WTC11 (cell line): ENCODE data around the gene ARHGEF17. TPM values are rescaled to one million over a fixed set of nuclear protein-coding genes. Genes with fewer than 3 reads are reported as not detected.

Experiments used
- ATAC-seq: fragments of 200-7000 bp; cut with Tn5 transposase; 2 replicates; pipeline ENCODE4 v1.10.0; 2021; ENCODE audit warnings: mild to moderate bottlenecking, moderate library complexity
- CTCF ChIA-PET: fragments of 300-600 bp; sonication (Branson Sonifier 250); formaldehyde crosslinking; loops from one replicate; lab custom pipeline; 2021; ENCODE audit warnings: antibody characterized with exemption; lab: Charles Lee
- POLR2A ChIA-PET: fragments of 350-600 bp; sonication (Branson Sonifier 250); formaldehyde crosslinking; loops from one replicate; lab custom pipeline; 2021; ENCODE audit warnings: antibody characterized with exemption; lab: Charles Lee
- DNase-seq: peaks from one replicate; pipeline ENCODE4 v3.0.0; 2021; ENCODE audit warnings: low spot score
- H3K27ac Mint-ChIP-seq: 2 replicates; pipeline ENCODE4 v1.8.0; 2021; ENCODE audit warnings: mixed read lengths
- H3K27me3 Mint-ChIP-seq: 2 replicates; pipeline ENCODE4 v1.8.0; 2021; ENCODE audit warnings: low read depth, mild to moderate bottlenecking, moderate library complexity, mixed read lengths
- H3K36me3 Mint-ChIP-seq: 2 replicates; pipeline ENCODE4 v1.8.0; 2021; ENCODE audit warnings: mixed read lengths
- H3K4me1 Mint-ChIP-seq: 2 replicates; pipeline ENCODE4 v1.8.0; 2022; ENCODE audit warnings: mixed read lengths
- H3K4me3 Mint-ChIP-seq: 2 replicates; pipeline ENCODE4 v1.8.0; 2021; ENCODE audit warnings: mild to moderate bottlenecking, moderate library complexity, mixed read lengths
- H3K9me3 Mint-ChIP-seq: 2 replicates; pipeline ENCODE4 v1.8.0; 2021; ENCODE audit warnings: mixed read lengths
- AR ChIP-seq: fragments of 250-450 bp; sonication (Bioruptor Pico); IDR thresholded peaks from 2 replicates; pipeline ENCODE4 v1.9.0; 2021; ENCODE audit warnings: mild to moderate bottlenecking
- ATF6 ChIP-seq: sonication (generic); formaldehyde crosslinking; IDR thresholded peaks from 2 replicates; pipeline ENCODE4 v1.8.1; 2023; ENCODE audit warnings: mild to moderate bottlenecking, missing genetic modification reagents
- CBFB ChIP-seq: sonication (generic); formaldehyde crosslinking; IDR thresholded peaks from 2 replicates; pipeline ENCODE4 v1.8.1; 2022; ENCODE audit warnings: mild to moderate bottlenecking, low read depth, missing genetic modification reagents
- CTCF ChIP-seq: fragments of 200-600 bp; IDR thresholded peaks from 2 replicates; pipeline ENCODE4 v1.8.0; 2022; ENCODE audit warnings: antibody characterized with exemption
- ERG ChIP-seq: fragments of 250-450 bp; sonication (Bioruptor Pico); IDR thresholded peaks from 2 replicates; pipeline ENCODE4 v1.8.0; 2021; ENCODE audit warnings: mild to moderate bottlenecking
- HMGA2 ChIP-seq: fragments of 250-450 bp; sonication (Bioruptor Pico); IDR thresholded peaks from 2 replicates; pipeline ENCODE4 v1.4.0; 2021; ENCODE audit warnings: mild to moderate bottlenecking, moderate library complexity
- IRF2 ChIP-seq: sonication (generic); formaldehyde crosslinking; IDR thresholded peaks from 2 replicates; pipeline ENCODE4 v1.8.0; 2022; ENCODE audit warnings: low read depth, missing genetic modification reagents, borderline replicate concordance
- KAT7 ChIP-seq: sonication (generic); formaldehyde crosslinking; IDR thresholded peaks from 2 replicates; pipeline ENCODE4 v1.8.1; 2023; ENCODE audit warnings: missing genetic modification reagents, mild to moderate bottlenecking, borderline replicate concordance
- NFYB ChIP-seq: sonication (generic); formaldehyde crosslinking; conservative IDR thresholded peaks from 2 replicates; pipeline ENCODE4 v1.8.0; 2022; ENCODE audit warnings: low read depth, missing genetic modification reagents
- PRDM15 ChIP-seq: sonication (generic); formaldehyde crosslinking; IDR thresholded peaks from 2 replicates; pipeline ENCODE4 v1.8.0; 2022; ENCODE audit warnings: missing genetic modification reagents
- RORB ChIP-seq: fragments of 250-450 bp; sonication (Bioruptor Pico); IDR thresholded peaks from 2 replicates; pipeline ENCODE4 v1.9.0; 2021; ENCODE audit warnings: mild to moderate bottlenecking
- SMAD3 ChIP-seq: sonication (generic); formaldehyde crosslinking; IDR thresholded peaks from 2 replicates; pipeline ENCODE4 v1.8.0; 2022; ENCODE audit warnings: missing genetic modification reagents, mild to moderate bottlenecking, borderline replicate concordance
- SP1 ChIP-seq: sonication (generic); formaldehyde crosslinking; conservative IDR thresholded peaks from 2 replicates; pipeline ENCODE4 v1.8.1; 2022; ENCODE audit warnings: missing genetic modification reagents
- STAT6 ChIP-seq: sonication (generic); formaldehyde crosslinking; conservative IDR thresholded peaks from 2 replicates; pipeline ENCODE4 v1.8.1; 2023; ENCODE audit warnings: mild to moderate bottlenecking, low read depth, missing genetic modification reagents, moderate library complexity
- ZNF423 ChIP-seq: fragments of 250-450 bp; sonication (Bioruptor Pico); IDR thresholded peaks from 2 replicates; pipeline ENCODE4 v2.1.2; 2022; ENCODE audit warnings: mild to moderate bottlenecking, moderate library complexity
- ZSCAN18 ChIP-seq: fragments of 250-450 bp; sonication (Bioruptor Pico); IDR thresholded peaks from 2 replicates; pipeline ENCODE4 v2.1.2; 2022; ENCODE audit warnings: mild to moderate bottlenecking, moderate library complexity
- total RNA-seq: library from RNA; stranded (reverse); gene quantifications from 3 replicates; pipeline ENCODE4 v1.2.3, GENCODE V29; 2021

The ARHGEF17 gene
- total RNA-seq, 1 experiment from 2014 or later = 18.2 TPM

GRCh38 chr11:73267906-73268540 lies 40.1 kb upstream of the ARHGEF17 start:
- no peak for DNase-seq
- peaks cover 33% of the 10 kb centered on the region for H3K27me3 Mint-ChIP-seq
- peaks cover 38% of the 10 kb centered on the region for H3K4me1 Mint-ChIP-seq
- H3K27ac Mint-ChIP-seq = no peak overlapping the region
- TF ChIP-seq CTCF = no peak
- no peak for TF ChIP-seq NFYB
- no peak for TF ChIP-seq SP1 (CRISPR knock-in tag)
- no peak for TF ChIP-seq HMGA2 (CRISPR knock-in tag)
- no peak for TF ChIP-seq ATF6
- TF ChIP-seq ERG = no peak
- TF ChIP-seq RORB = no peak
- no peak for TF ChIP-seq AR (CRISPR knock-in tag)
- ChIA-PET POLR2A (interaction anchor here (1.4 to 1.5 kb wide), 2 partner anchors 25 to 67 kb away, joined by 3 read pairs; no protein-coding TSS in a partner anchor), CTCF (interaction anchor here (0.6 to 5.0 kb wide), 6 partner anchors 21 to 76 kb away, joined by 3 to 36 read pairs (median 12); partner anchors contain the start of gene ARHGEF17)
- H3K4me3 Mint-ChIP-seq = no peak overlapping the region
- ATAC-seq = no peak
- H3K9me3 Mint-ChIP-seq = no peaks in the 10 kb centered on the region
- H3K36me3 Mint-ChIP-seq = no peaks in the 10 kb centered on the region

GRCh38 chr11:73268671-73269271 lies 39.3 kb upstream of the ARHGEF17 start:
- DNase-seq = no peak
- no peaks in the 10 kb centered on the region for H3K36me3 Mint-ChIP-seq
- H3K4me3 Mint-ChIP-seq = no peak overlapping the region
- peaks cover 28% of the 10 kb centered on the region for H3K27me3 Mint-ChIP-seq
- no peaks in the 10 kb centered on the region for H3K9me3 Mint-ChIP-seq
- H3K27ac Mint-ChIP-seq = peak overlapping the region; percentile 32; the same call in 1 of the 2 replicates
- H3K4me1 Mint-ChIP-seq = peaks cover 38% of the 10 kb centered on the region
- no peak for ATAC-seq
- CTCF ChIA-PET = interaction anchor here (0.9 to 5.0 kb wide), 6 partner anchors 20 to 84 kb away, joined by 3 to 36 read pairs (median 17); partner anchors contain the start of gene ARHGEF17
- POLR2A ChIA-PET = interaction anchor here (1.4 kb wide), 1 partner anchor 26 kb away, joined by 3 read pairs; no protein-coding TSS in a partner anchor
- no peak for TF ChIP-seq ZSCAN18
- no peak for TF ChIP-seq IRF2
- no peak for TF ChIP-seq STAT6 (CRISPR knock-in tag)
- no peak for TF ChIP-seq PRDM15
- no peak for TF ChIP-seq SMAD3
- TF ChIP-seq KAT7 (CRISPR knock-in tag) = no peak
- no peak for TF ChIP-seq ZNF423 (CRISPR knock-in tag)
- no peak for TF ChIP-seq CBFB (CRISPR knock-in tag)
